ENCODE results near the gene OR12D1. TPM values are rescaled to one million over a fixed set of nuclear protein-coding genes. Genes with fewer than 3 reads are reported as not detected.

Gene OR12D1
- total RNA-seq, 1 experiment from 2014 or later, result not detected

DNA sequence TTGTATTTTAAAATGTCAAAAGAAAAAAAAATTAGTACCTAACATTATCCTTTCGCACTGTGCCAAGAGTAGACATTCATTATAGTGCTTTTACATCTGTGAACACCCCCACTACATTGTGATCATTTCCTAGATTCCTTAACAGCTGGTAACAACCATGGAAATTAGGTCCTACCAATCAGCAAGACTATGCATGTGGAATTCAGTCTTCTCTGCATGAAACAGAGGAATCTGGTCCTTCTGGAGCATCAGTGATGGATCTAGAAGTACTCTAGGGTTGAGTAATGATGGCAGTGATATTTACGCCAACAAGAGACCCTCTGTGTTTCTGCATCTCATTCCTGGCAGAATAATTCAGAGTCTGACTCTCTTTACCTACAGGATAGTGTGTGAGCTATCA is 9.4 kb downstream of the OR12D1 start:
- Mint-ChIP-seq H3K27ac (ENCODE audit: unreplicated experiment) (no peak overlapping the region), H3K9me3 (ENCODE audit: unreplicated experiment) (no peaks in the 10 kb centered on the region), H3K4me3 (ENCODE audit: unreplicated experiment) (no peak overlapping the region), H3K36me3 (ENCODE audit: insufficient read depth, unreplicated experiment) (no peaks in the 10 kb centered on the region), H3K4me1 (ENCODE audit: low read depth, unreplicated experiment) (no peaks in the 10 kb centered on the region), H3K27me3 (ENCODE audit: insufficient read depth, unreplicated experiment) (peaks cover 15% of the 10 kb centered on the region)
- POLR2A ChIA-PET, result no interaction called here
- H3K36me3 ChIP-seq (ENCODE audit: control insufficient read depth, insufficient read depth, low read length), result no peaks in the 10 kb centered on the region
- H3K4me3 ChIP-seq (ENCODE audit: low read depth, low read length), result no peak overlapping the region
- CTCF ChIA-PET, result no interaction called here
- intact Hi-C loops (cut with micrococcal nuclease; ENCODE audit: unreplicated experiment), result no loop called here
- no peaks in the 10 kb centered on the region for H3K4me1 ChIP-seq
- no peaks in the 10 kb centered on the region; the same call in 1 of the 2 replicates for H3K9me3 ChIP-seq
- TF ChIP-seq, protein P1, sequence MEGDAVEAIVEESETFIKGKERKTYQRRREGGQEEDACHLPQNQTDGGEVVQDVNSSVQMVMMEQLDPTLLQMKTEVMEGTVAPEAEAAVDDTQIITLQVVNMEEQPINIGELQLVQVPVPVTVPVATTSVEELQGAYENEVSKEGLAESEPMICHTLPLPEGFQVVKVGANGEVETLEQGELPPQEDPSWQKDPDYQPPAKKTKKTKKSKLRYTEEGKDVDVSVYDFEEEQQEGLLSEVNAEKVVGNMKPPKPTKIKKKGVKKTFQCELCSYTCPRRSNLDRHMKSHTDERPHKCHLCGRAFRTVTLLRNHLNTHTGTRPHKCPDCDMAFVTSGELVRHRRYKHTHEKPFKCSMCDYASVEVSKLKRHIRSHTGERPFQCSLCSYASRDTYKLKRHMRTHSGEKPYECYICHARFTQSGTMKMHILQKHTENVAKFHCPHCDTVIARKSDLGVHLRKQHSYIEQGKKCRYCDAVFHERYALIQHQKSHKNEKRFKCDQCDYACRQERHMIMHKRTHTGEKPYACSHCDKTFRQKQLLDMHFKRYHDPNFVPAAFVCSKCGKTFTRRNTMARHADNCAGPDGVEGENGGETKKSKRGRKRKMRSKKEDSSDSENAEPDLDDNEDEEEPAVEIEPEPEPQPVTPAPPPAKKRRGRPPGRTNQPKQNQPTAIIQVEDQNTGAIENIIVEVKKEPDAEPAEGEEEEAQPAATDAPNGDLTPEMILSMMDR (IDR thresholded peaks at IDR 0.05; ENCODE audit: insufficient read depth in 1 of 2, low read depth in 1 of 2, low read length in 1 of 2, severe bottlenecking in 1 of 2, unreplicated experiment in 1 of 2), result no peak
- no peak for DNase-seq
- no TSS peak for BruUV-seq (replicated peaks)
- no peaks in the 10 kb centered on the region for H3K27me3 ChIP-seq (replicated peaks; ENCODE audit: control insufficient read depth, insufficient read depth, low read length)

GRCh38 chr6:29424575-29424974 is 9.8 kb downstream of the OR12D1 start:
- no TSS peak for BruUV-seq (replicated peaks)
- Mint-ChIP-seq H3K36me3 (ENCODE audit: insufficient read depth, unreplicated experiment) (no peaks in the 10 kb centered on the region), H3K27me3 (ENCODE audit: insufficient read depth, unreplicated experiment) (peaks cover 18% of the 10 kb centered on the region), H3K27ac (ENCODE audit: unreplicated experiment) (no peak overlapping the region), H3K4me3 (ENCODE audit: unreplicated experiment) (no peak overlapping the region), H3K4me1 (ENCODE audit: low read depth, unreplicated experiment) (no peaks in the 10 kb centered on the region), H3K9me3 (ENCODE audit: unreplicated experiment) (no peaks in the 10 kb centered on the region)
- Histone ChIP-seq H3K27me3 (replicated peaks; ENCODE audit: control insufficient read depth, insufficient read depth, low read length) (no peaks in the 10 kb centered on the region), H3K4me1 (no peaks in the 10 kb centered on the region), H3K36me3 (ENCODE audit: control insufficient read depth, insufficient read depth, low read length) (no peaks in the 10 kb centered on the region), H3K4me3 (ENCODE audit: low read depth, low read length) (no peak overlapping the region), H3K9me3 (no peaks in the 10 kb centered on the region; the same call in 1 of the 2 replicates)
- intact Hi-C loops (cut with micrococcal nuclease; ENCODE audit: unreplicated experiment), result no loop called here
- ChIA-PET CTCF (no interaction called here), POLR2A (no interaction called here)
- DNase-seq, result no peak
- TF ChIP-seq, protein P1 (IDR thresholded peaks at IDR 0.05; ENCODE audit: insufficient read depth in 1 of 2, low read depth in 1 of 2, low read length in 1 of 2, severe bottlenecking in 1 of 2, unreplicated experiment in 1 of 2), result no peak

DNA sequence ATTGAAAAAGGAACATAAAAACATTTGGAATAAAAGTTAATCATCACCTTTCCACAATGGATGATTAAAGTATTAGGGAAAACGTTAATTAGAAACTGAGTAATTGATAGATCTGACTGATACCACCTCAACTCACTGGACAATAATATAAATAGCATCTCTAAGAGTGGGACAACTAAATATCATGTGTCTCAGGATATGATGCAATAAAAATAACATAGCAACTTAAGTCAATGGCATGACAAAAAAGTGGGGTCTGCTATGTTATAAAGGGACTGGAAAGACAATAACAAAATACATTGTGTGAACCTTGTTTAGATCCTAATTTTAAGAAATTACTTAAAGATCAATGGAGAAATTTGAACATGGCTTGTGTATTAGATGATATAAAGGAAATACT is 10.3 kb downstream of the OR12D1 start:
- no peak for DNase-seq
- H3K9me3 Mint-ChIP-seq (ENCODE audit: unreplicated experiment), result no peaks in the 10 kb centered on the region
- no peaks in the 10 kb centered on the region for H3K27me3 ChIP-seq (replicated peaks; ENCODE audit: control insufficient read depth, insufficient read depth, low read length)
- intact Hi-C loops (cut with micrococcal nuclease; ENCODE audit: unreplicated experiment), result no loop called here
- no peaks in the 10 kb centered on the region for H3K4me1 Mint-ChIP-seq (ENCODE audit: low read depth, unreplicated experiment)
- POLR2A ChIA-PET, result no interaction called here
- no peaks in the 10 kb centered on the region for H3K36me3 Mint-ChIP-seq (ENCODE audit: insufficient read depth, unreplicated experiment)
- CTCF ChIA-PET, result no interaction called here
- H3K4me3 Mint-ChIP-seq (ENCODE audit: unreplicated experiment), result no peak overlapping the region
- TF ChIP-seq, protein P1 (IDR thresholded peaks at IDR 0.05; ENCODE audit: insufficient read depth in 1 of 2, low read depth in 1 of 2, low read length in 1 of 2, severe bottlenecking in 1 of 2, unreplicated experiment in 1 of 2), result no peak
- no peaks in the 10 kb centered on the region for H3K36me3 ChIP-seq (ENCODE audit: control insufficient read depth, insufficient read depth, low read length)
- no peaks in the 10 kb centered on the region; the same call in 1 of the 2 replicates for H3K9me3 ChIP-seq
- no peaks in the 10 kb centered on the region for H3K4me1 ChIP-seq
- no peak overlapping the region for H3K4me3 ChIP-seq (ENCODE audit: low read depth, low read length)
- no TSS peak for BruUV-seq (replicated peaks)
- H3K27ac Mint-ChIP-seq (ENCODE audit: unreplicated experiment), result no peak overlapping the region
- H3K27me3 Mint-ChIP-seq (ENCODE audit: insufficient read depth, unreplicated experiment), result peaks cover 18% of the 10 kb centered on the region
